Parathyroid adenoma (tissue), 2 donors: ENCODE results near the gene RAPGEF6.

Experiments used
- H2AFZ ChIP-seq: fragments of 300-600 bp; sonication (generic); one replicate; pipeline ENCODE4 v1.7.0; 2017; ENCODE audit warnings: antibody characterized with exemption, mild to moderate bottlenecking
- H3K27ac ChIP-seq: fragments of 300-600 bp; sonication (generic); one replicate; pipeline ENCODE4 v1.7.0; 2017
- H3K27me3 ChIP-seq: fragments of 300-600 bp; sonication (generic); one replicate; pipeline ENCODE4 v1.7.0; 2017; ENCODE audit warnings: low read length; ENCODE audit not compliant: control insufficient read depth, insufficient read depth
- H3K36me3 ChIP-seq: fragments of 300-600 bp; sonication (generic); one replicate; pipeline ENCODE4 v1.7.0; 2017; ENCODE audit warnings: low read length; ENCODE audit not compliant: control insufficient read depth, insufficient read depth
- H3K4me1 ChIP-seq: fragments of 300-600 bp; sonication (generic); one replicate; pipeline ENCODE4 v1.7.0; 2017; ENCODE audit warnings: control low read depth
- H3K4me2 ChIP-seq: fragments of 300-600 bp; sonication (generic); one replicate; pipeline ENCODE4 v1.7.0; 2017; ENCODE audit warnings: low read length
- H3K4me3 ChIP-seq: fragments of 300-600 bp; sonication (generic); one replicate; pipeline ENCODE4 v1.7.0; 2017; ENCODE audit warnings: low read depth, low read length
- H3K79me2 ChIP-seq: fragments of 300-600 bp; sonication (generic); one replicate; pipeline ENCODE4 v1.7.0; 2017; ENCODE audit warnings: control low read depth
- H3K9ac ChIP-seq: fragments of 300-600 bp; sonication (generic); one replicate; pipeline ENCODE4 v1.7.0; 2017; ENCODE audit warnings: mild to moderate bottlenecking
- H3K9me3 ChIP-seq: fragments of 300-600 bp; sonication (generic); one replicate; pipeline ENCODE4 v1.7.0; 2017; ENCODE audit warnings: low read length; ENCODE audit not compliant: control insufficient read depth
- CTCF ChIP-seq: fragments of 300-600 bp; sonication (generic); IDR thresholded peaks from one replicate; pipeline ENCODE4 v1.7.0; 2017; ENCODE audit warnings: antibody characterized with exemption, mild to moderate bottlenecking
- donor health status: primary hyperparathyroidism.

The RAPGEF6 gene

GRCh38 chr5:131431794-131432193, 203.2 kb downstream of the RAPGEF6 start:
- H3K4me1 ChIP-seq: peaks cover 4% of the 10 kb centered on the region
- TF ChIP-seq CTCF: no peak
- H3K9me3 ChIP-seq: no peaks in the 10 kb centered on the region
- H3K36me3 ChIP-seq: no peaks in the 10 kb centered on the region
- no peak overlapping the region for H3K27ac ChIP-seq
- H3K4me3 ChIP-seq: no peak overlapping the region
- no peak overlapping the region for H3K4me2 ChIP-seq
- H3K27me3 ChIP-seq: no peaks in the 10 kb centered on the region
- no peaks in the 10 kb centered on the region for H3K79me2 ChIP-seq
- no peak overlapping the region for H3K9ac ChIP-seq
- H2AFZ ChIP-seq: no peak overlapping the region

- Histone ChIP-seq H3K4me2 (no peak overlapping the region), H3K9me3 (no peaks in the 10 kb centered on the region), H3K27ac (no peak overlapping the region), H3K36me3 (no peaks in the 10 kb centered on the region), H3K79me2 (no peaks in the 10 kb centered on the region), H3K27me3 (no peaks in the 10 kb centered on the region), H3K4me3 (no peak overlapping the region), H3K4me1 (peaks cover 2% of the 10 kb centered on the region), H3K9ac (no peak overlapping the region), H2AFZ (no peak overlapping the region)
- TF ChIP-seq CTCF: no peak
Measured at GRCh38 chr5:131430794-131431193, 204.2 kb downstream of the RAPGEF6 start.

- Histone ChIP-seq H3K79me2 (no peaks in the 10 kb centered on the region), H3K4me2 (no peak overlapping the region), H2AFZ (no peak overlapping the region), H3K4me3 (no peak overlapping the region), H3K9ac (no peak overlapping the region), H3K9me3 (no peaks in the 10 kb centered on the region), H3K27me3 (no peaks in the 10 kb centered on the region), H3K4me1 (no peaks in the 10 kb centered on the region), H3K27ac (no peak overlapping the region), H3K36me3 (no peaks in the 10 kb centered on the region)
- TF ChIP-seq CTCF: no peak
Measured at GRCh38 chr5:131426011-131426410, 209.0 kb downstream of the RAPGEF6 start.

GRCh38 chr5:131423056-131423455, 212.0 kb downstream of the RAPGEF6 start:
- Histone ChIP-seq H3K27me3 (no peaks in the 10 kb centered on the region), H2AFZ (no peak overlapping the region), H3K4me3 (no peak overlapping the region), H3K36me3 (no peaks in the 10 kb centered on the region), H3K27ac (no peak overlapping the region), H3K79me2 (no peaks in the 10 kb centered on the region), H3K9ac (no peak overlapping the region), H3K9me3 (no peaks in the 10 kb centered on the region), H3K4me2 (no peak overlapping the region), H3K4me1 (no peaks in the 10 kb centered on the region)
- peak; percentile 32 for TF ChIP-seq CTCF

- Histone ChIP-seq H3K36me3 (no peaks in the 10 kb centered on the region), H3K27me3 (no peaks in the 10 kb centered on the region), H3K4me1 (no peaks in the 10 kb centered on the region), H3K9me3 (no peaks in the 10 kb centered on the region), H3K9ac (no peak overlapping the region), H2AFZ (no peak overlapping the region), H3K4me3 (no peak overlapping the region), H3K27ac (no peak overlapping the region), H3K4me2 (no peak overlapping the region), H3K79me2 (no peaks in the 10 kb centered on the region)
- TF ChIP-seq CTCF: no peak
Measured at GRCh38 chr5:131419877-131420276, 215.2 kb downstream of the RAPGEF6 start.
